Neural crest cell (in vitro differentiated cells): ENCODE measurements around the gene TMEM192. TPM values are rescaled to one million over a fixed set of nuclear protein-coding genes. Genes with fewer than 3 reads are reported as not detected.

Experiments
- DNase-seq: peaks from one replicate; pipeline ENCODE4 v3.0.0; 2021; ENCODE audit warnings: low read depth, mixed read lengths, low spot score
- H3K27ac Mint-ChIP-seq: one replicate; pipeline ENCODE4 v1.8.0; 2021; ENCODE audit warnings: mild to moderate bottlenecking, mixed read lengths; ENCODE audit not compliant: unreplicated experiment
- H3K27me3 Mint-ChIP-seq: 2 replicates; pipeline ENCODE4 v1.8.0; 2021; ENCODE audit warnings: low read depth, mild to moderate bottlenecking, mixed read lengths
- H3K36me3 Mint-ChIP-seq: 2 replicates; pipeline ENCODE4 v1.8.0; 2021; ENCODE audit warnings: low read depth, mild to moderate bottlenecking, mixed read lengths
- H3K4me1 Mint-ChIP-seq: 2 replicates; pipeline ENCODE4 v1.8.0; 2021; ENCODE audit warnings: mixed read lengths
- H3K4me3 Mint-ChIP-seq: one replicate; pipeline ENCODE4 v1.8.0; 2021; ENCODE audit warnings: mild to moderate bottlenecking, mixed read lengths
- H3K9me3 Mint-ChIP-seq: 2 replicates; pipeline ENCODE4 v1.8.0; 2021; ENCODE audit warnings: mixed read lengths
- CTCF ChIP-seq: fragments of 200-600 bp; sonication (generic); conservative IDR thresholded peaks from 2 replicates; pipeline ENCODE4 v1.5.0; 2021; ENCODE audit warnings: antibody characterized with exemption, mild to moderate bottlenecking
- total RNA-seq: library from RNA; stranded (reverse); gene quantifications from 2 replicates; pipeline ENCODE4 v1.2.1, GENCODE V29; 2021

TMEM192 gene
- total RNA-seq, 1 donor from 2014 or later: 15.1 TPM

GRCh38 chr4:165070560-165070959 is 42.1 kb downstream of the TMEM192 start:
- no peak for TF ChIP-seq CTCF
- H3K27ac Mint-ChIP-seq: no peak overlapping the region

GRCh38 chr4:165060938-165061337 is 51.7 kb downstream of the TMEM192 start:
- peak; percentile 54 for TF ChIP-seq CTCF
- no peaks in the 10 kb centered on the region for H3K36me3 Mint-ChIP-seq
- no peak overlapping the region for H3K4me3 Mint-ChIP-seq
- H3K27ac Mint-ChIP-seq: no peak overlapping the region
- DNase-seq: no peak
- H3K9me3 Mint-ChIP-seq: no peaks in the 10 kb centered on the region
- H3K4me1 Mint-ChIP-seq: no peaks in the 10 kb centered on the region
- no peaks in the 10 kb centered on the region for H3K27me3 Mint-ChIP-seq

More at GRCh38 chr4:165070560-165070959, 42.1 kb downstream of the TMEM192 start:
- H3K36me3 Mint-ChIP-seq: no peaks in the 10 kb centered on the region
- H3K4me3 Mint-ChIP-seq: no peak overlapping the region
- no peaks in the 10 kb centered on the region for H3K9me3 Mint-ChIP-seq
- no peak for DNase-seq
- H3K4me1 Mint-ChIP-seq: peaks cover 11% of the 10 kb centered on the region
- no peaks in the 10 kb centered on the region for H3K27me3 Mint-ChIP-seq

GRCh38 chr4:165059386-165059785 is 53.3 kb downstream of the TMEM192 start:
- Mint-ChIP-seq H3K27ac (no peak overlapping the region), H3K4me1 (no peaks in the 10 kb centered on the region), H3K9me3 (no peaks in the 10 kb centered on the region), H3K4me3 (no peak overlapping the region), H3K27me3 (no peaks in the 10 kb centered on the region), H3K36me3 (no peaks in the 10 kb centered on the region)
- DNase-seq: no peak
- TF ChIP-seq CTCF: no peak

GRCh38 chr4:165058666-165059065 is 54.0 kb downstream of the TMEM192 start:
- no peak for TF ChIP-seq CTCF
- H3K9me3 Mint-ChIP-seq: no peaks in the 10 kb centered on the region
- H3K27ac Mint-ChIP-seq: no peak overlapping the region
- DNase-seq: no peak
- no peaks in the 10 kb centered on the region for H3K4me1 Mint-ChIP-seq
- no peaks in the 10 kb centered on the region for H3K36me3 Mint-ChIP-seq
- H3K27me3 Mint-ChIP-seq: no peaks in the 10 kb centered on the region
- H3K4me3 Mint-ChIP-seq: no peak overlapping the region

- Mint-ChIP-seq H3K36me3 (no peaks in the 10 kb centered on the region), H3K4me3 (no peak overlapping the region), H3K27ac (peak overlapping the region; percentile 37), H3K9me3 (no peaks in the 10 kb centered on the region), H3K27me3 (no peaks in the 10 kb centered on the region), H3K4me1 (no peaks in the 10 kb centered on the region)
- TF ChIP-seq CTCF: no peak
- DNase-seq: no peak
Measured at GRCh38 chr4:165055601-165056000, 57.1 kb downstream of the TMEM192 start.

GRCh38 chr4:165053645-165054044 is 59.0 kb downstream of the TMEM192 start, which contains the start of gene TRIM75:
TRIM75 (plus strand) TSS chr4:165053866; CDS start chr4:165059148, 5,282 bp downstream.
- Mint-ChIP-seq H3K36me3 (no peaks in the 10 kb centered on the region), H3K27ac (peak within 1 kb of the TSS; percentile 27), H3K4me3 (no peak within 1 kb of the TSS), H3K4me1 (no peaks in the 10 kb centered on the region), H3K9me3 (no peaks in the 10 kb centered on the region), H3K27me3 (no peaks in the 10 kb centered on the region)
- no peak for DNase-seq
- TF ChIP-seq CTCF: no peak
